ENCODE data around the gene FAM219B.

- no peak for TF ChIP-seq CTCF (IDR thresholded peaks at IDR 0.05; ENCODE audit: low read depth, low read length)
- no peak for TF ChIP-seq POLR2A (IDR thresholded peaks at IDR 0.05; ENCODE audit: extremely low read depth, insufficient read length)
- TF ChIP-seq MAX (IDR thresholded peaks at IDR 0.05; ENCODE audit: low read depth, low read length) = no peak
Measured at GRCh38 chr15:74857082-74857655, 49.5 kb downstream of the FAM219B start.
